ENCODE data around the gene NRSN2. TPM values are rescaled to one million over a fixed set of nuclear protein-coding genes. Genes with fewer than 3 reads are reported as not detected.

The NRSN2 gene
- total RNA-seq, 1 experiment from 2014 or later = 43.4 TPM

DNA sequence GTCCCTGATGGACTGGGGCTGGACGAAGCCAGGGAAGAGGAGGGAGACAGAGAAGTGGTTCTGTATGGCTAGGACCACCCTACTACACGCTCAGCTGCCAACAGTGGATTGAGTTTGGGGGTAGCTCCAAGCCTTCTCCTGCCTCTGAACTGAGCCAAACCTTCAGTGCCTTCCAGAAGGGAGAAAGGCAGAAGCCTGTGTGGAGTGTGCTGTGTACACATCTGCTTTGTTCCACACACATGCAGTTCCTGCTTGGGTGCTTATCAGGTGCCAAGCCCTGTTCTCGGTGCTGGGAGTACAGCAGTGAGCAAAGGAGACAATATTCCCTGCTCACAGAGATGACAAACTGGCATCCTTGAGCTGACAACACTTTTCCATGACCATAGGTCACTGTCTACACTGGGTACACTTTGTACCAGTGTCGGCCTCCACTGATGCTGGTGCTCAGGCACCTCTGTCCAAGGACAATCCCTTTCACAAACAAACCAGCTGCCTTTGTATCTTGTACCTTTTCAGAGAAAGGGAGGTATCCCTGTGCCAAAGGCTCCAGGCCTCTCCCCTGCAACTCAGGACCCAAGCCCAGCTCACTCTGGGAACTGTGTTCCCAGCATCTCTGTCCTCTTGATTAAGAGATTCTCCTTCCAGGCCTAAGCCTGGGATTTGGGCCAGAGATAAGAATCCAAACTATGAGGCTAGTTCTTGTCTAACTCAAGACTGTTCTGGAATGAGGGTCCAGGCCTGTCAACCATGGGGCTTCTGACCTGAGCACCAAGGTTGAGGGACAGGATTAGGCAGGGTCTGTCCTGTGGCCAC, 49.9 kb downstream of the NRSN2 start:
- peaks cover 64% of the 10 kb centered on the region for H3K36me3 ChIP-seq (ENCODE audit: insufficient read depth, low read length, poor library complexity, severe bottlenecking)
- H3K27me3 ChIP-seq (replicated peaks; ENCODE audit: insufficient read depth, low read depth, low read length, poor library complexity) = no peaks in the 10 kb centered on the region
- intact Hi-C loops (cut with micrococcal nuclease; ENCODE audit: unreplicated experiment) = no loop called here
- no peak overlapping the region for H3K27ac ChIP-seq (ENCODE audit: low read depth, low read length, poor library complexity, severe bottlenecking)
- BruUV-seq (replicated peaks) = TSS peak; percentile 16
- TF ChIP-seq EZH2 (IDR thresholded peaks at IDR 0.05; ENCODE audit: borderline replicate concordance, low read depth, low read length, poor library complexity, severe bottlenecking) = no peak
- TF ChIP-seq, protein P1, sequence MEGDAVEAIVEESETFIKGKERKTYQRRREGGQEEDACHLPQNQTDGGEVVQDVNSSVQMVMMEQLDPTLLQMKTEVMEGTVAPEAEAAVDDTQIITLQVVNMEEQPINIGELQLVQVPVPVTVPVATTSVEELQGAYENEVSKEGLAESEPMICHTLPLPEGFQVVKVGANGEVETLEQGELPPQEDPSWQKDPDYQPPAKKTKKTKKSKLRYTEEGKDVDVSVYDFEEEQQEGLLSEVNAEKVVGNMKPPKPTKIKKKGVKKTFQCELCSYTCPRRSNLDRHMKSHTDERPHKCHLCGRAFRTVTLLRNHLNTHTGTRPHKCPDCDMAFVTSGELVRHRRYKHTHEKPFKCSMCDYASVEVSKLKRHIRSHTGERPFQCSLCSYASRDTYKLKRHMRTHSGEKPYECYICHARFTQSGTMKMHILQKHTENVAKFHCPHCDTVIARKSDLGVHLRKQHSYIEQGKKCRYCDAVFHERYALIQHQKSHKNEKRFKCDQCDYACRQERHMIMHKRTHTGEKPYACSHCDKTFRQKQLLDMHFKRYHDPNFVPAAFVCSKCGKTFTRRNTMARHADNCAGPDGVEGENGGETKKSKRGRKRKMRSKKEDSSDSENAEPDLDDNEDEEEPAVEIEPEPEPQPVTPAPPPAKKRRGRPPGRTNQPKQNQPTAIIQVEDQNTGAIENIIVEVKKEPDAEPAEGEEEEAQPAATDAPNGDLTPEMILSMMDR (conservative IDR thresholded peaks at IDR 0.05; ENCODE audit: low read depth, low read length) = no peak
- ChIA-PET CTCF (no interaction called here), POLR2A (ENCODE audit: low non-redundant PET) (no interaction called here)
- H3K9me3 ChIP-seq (ENCODE audit: low read depth, low read length, poor library complexity, severe bottlenecking) = no peaks in the 10 kb centered on the region
- peaks cover 12% of the 10 kb centered on the region for H3K4me1 ChIP-seq (ENCODE audit: insufficient read depth, low read length, poor library complexity, severe bottlenecking)
- DNase-seq (ENCODE audit: low spot score) = no peak
- H3K4me3 ChIP-seq (ENCODE audit: low read depth, low read length, poor library complexity, severe bottlenecking) = no peak overlapping the region

DNA sequence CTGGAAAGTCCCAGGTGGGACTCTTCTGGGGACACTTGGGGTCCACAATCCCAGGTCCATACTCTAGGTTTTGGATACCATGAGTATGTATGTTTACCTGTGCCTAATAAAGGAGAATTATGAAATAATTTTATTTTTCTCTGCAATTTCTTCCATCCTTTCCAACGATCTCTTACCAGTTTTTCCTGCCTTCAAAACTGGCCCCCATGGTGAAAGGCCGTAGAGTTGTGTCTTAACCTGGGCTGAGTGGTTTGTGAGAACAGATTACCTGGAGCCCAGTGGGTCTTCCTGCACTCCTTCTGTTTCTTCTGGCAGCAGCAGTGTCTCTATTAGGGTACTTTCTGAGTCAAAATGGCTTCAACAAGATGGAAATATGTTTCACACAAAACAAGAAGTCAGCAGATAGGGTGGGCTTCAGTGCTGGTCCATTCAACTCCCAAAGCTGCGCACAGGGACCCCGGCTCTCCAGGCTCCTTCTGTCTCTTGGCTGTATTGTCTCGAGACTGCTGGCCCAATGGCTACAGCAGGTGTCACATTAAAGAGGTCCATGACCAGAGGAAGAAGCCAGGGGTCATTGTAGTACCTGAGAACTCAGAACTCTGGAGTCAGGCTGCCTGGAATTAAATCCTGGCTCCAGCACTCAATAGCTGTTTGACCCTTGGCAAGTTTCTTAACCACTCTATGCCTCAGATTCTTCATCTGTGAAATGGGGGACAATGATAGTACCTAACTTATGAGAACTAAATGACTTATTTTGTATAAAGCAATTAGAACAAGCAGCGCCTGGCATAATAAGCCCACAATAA, 50.7 kb downstream of the NRSN2 start:
- Histone ChIP-seq H3K4me3 (ENCODE audit: low read depth, low read length, poor library complexity, severe bottlenecking) (no peak overlapping the region), H3K27ac (ENCODE audit: low read depth, low read length, poor library complexity, severe bottlenecking) (no peak overlapping the region), H3K27me3 (replicated peaks; ENCODE audit: insufficient read depth, low read depth, low read length, poor library complexity) (no peaks in the 10 kb centered on the region), H3K36me3 (ENCODE audit: insufficient read depth, low read length, poor library complexity, severe bottlenecking) (peaks cover 56% of the 10 kb centered on the region), H3K4me1 (ENCODE audit: insufficient read depth, low read length, poor library complexity, severe bottlenecking) (peaks cover 12% of the 10 kb centered on the region), H3K9me3 (ENCODE audit: low read depth, low read length, poor library complexity, severe bottlenecking) (no peaks in the 10 kb centered on the region)
- no peak for DNase-seq (ENCODE audit: low spot score)
- no peak for TF ChIP-seq EZH2 (IDR thresholded peaks at IDR 0.05; ENCODE audit: borderline replicate concordance, low read depth, low read length, poor library complexity, severe bottlenecking)
- TF ChIP-seq, protein P1 (conservative IDR thresholded peaks at IDR 0.05; ENCODE audit: low read depth, low read length) = no peak
- ChIA-PET POLR2A (ENCODE audit: low non-redundant PET) (no interaction called here), CTCF (no interaction called here)
- intact Hi-C loops (cut with micrococcal nuclease; ENCODE audit: unreplicated experiment) = no loop called here
- BruUV-seq (replicated peaks) = no TSS peak

DNA sequence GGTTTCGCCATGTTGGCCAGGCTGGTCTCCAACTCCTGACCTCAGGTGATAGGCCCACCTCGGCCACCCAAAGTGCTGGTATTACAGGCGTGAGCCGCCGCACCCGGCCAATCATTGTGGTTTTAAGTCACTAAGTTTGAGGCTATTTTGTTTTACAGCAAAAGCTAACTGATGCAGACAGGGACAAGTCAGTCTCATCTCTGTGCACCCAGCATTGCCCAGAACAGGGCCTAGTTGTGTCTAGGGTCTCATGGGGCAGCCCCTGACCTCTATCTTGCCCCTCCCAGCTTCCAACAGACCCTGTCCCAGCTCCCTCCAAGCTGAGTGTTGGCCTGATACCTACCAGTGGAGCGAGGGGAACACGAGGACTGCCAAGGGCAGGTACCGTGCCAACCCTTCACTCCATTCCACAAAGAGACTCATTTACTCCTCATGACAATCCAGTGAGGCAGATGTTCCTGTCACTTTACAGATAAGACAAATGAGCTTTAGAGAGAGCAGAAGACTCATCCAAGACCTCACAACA, 52.3 kb downstream of the NRSN2 start:
- Histone ChIP-seq H3K4me3 (ENCODE audit: low read depth, low read length, poor library complexity, severe bottlenecking) (no peak overlapping the region), H3K36me3 (ENCODE audit: insufficient read depth, low read length, poor library complexity, severe bottlenecking) (peaks cover 40% of the 10 kb centered on the region), H3K27me3 (replicated peaks; ENCODE audit: insufficient read depth, low read depth, low read length, poor library complexity) (no peaks in the 10 kb centered on the region), H3K27ac (ENCODE audit: low read depth, low read length, poor library complexity, severe bottlenecking) (no peak overlapping the region), H3K9me3 (ENCODE audit: low read depth, low read length, poor library complexity, severe bottlenecking) (no peaks in the 10 kb centered on the region), H3K4me1 (ENCODE audit: insufficient read depth, low read length, poor library complexity, severe bottlenecking) (peaks cover 12% of the 10 kb centered on the region)
- CTCF ChIA-PET = interaction anchor here (0.6 kb wide), 1 partner anchor 294 kb away, joined by 10 read pairs; no protein-coding TSS in a partner anchor
- TF ChIP-seq, protein P1 (conservative IDR thresholded peaks at IDR 0.05; ENCODE audit: low read depth, low read length) = no peak
- TF ChIP-seq EZH2 (IDR thresholded peaks at IDR 0.05; ENCODE audit: borderline replicate concordance, low read depth, low read length, poor library complexity, severe bottlenecking) = no peak
- no TSS peak for BruUV-seq (replicated peaks)
- POLR2A ChIA-PET (ENCODE audit: low non-redundant PET) = no interaction called here
- DNase-seq (ENCODE audit: low spot score) = no peak
- intact Hi-C loops (cut with micrococcal nuclease; ENCODE audit: unreplicated experiment) = no loop called here
